Stimulated activated CD4-positive, alpha-beta T cell treated with anti-CD3 and anti-CD28 coated beads, Interleukin-4, amount 100 ng/mL, for 24 hours (primary cell): Measurements from ENCODE around the gene GPR18.

ENCODE experiments used
- DNase-seq: peaks from one replicate; pipeline ENCODE4 v3.0.0-alpha.2; 2020

Gene GPR18

DNA sequence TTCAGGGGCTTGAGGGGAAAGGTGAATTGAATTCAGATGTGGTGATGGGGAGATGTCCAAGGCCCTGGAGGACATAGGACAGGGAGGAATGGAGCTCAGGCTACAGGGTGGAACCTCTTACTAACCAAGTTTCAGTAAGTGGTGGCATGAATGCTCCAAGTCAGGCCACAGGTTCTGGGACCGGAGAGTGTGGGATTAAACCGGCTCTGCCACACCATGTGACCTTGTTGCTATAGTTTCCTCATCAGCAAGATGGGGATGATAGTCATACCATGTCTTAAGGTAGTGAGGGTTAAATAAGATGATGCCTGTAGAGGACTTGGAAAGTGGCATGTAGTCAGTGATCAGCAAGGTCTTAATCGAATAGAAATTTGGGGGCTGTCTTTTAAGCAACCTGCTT, 32.7 kb upstream of the GPR18 start:
- DNase-seq, result no peak

GRCh38 chr13:99289674-99290337, 31.6 kb upstream of the GPR18 start:
- peak; percentile 54 for DNase-seq

GRCh38 chr13:99289271-99289670, 31.1 kb upstream of the GPR18 start:
- DNase-seq, result no peak

- DNase-seq, result peak; percentile 69
Observed at GRCh38 chr13:99288089-99288488, 29.9 kb upstream of the GPR18 start.

GRCh38 chr13:99287551-99287950, 29.4 kb upstream of the GPR18 start:
- DNase-seq, result no peak

GRCh38 chr13:99285432-99286182, 27.4 kb upstream of the GPR18 start:
- DNase-seq, result no peak

GRCh38 chr13:99282264-99283231, 24.4 kb upstream of the GPR18 start:
- DNase-seq, result no peak

DNA sequence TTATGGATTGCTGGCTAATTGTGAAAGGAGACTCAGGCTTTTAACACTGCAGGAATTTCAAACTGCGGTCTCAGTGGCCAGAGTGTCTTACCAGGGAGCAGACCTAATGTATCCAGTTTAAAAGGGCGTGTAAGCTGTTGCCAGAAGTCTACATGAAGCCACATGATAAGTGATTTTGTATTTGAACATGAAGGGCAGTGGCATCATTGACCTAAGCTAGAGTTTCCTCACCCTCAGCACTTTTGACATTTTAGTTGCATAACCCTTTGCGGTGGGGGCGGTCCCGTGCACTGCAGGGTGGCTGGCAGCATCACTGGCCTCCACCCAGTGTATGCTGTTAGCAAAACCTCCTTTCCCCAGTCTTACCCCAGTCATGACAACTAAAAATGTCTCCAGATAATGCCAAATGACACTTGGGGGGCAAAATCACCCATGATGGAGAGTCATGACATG, 23.7 kb upstream of the GPR18 start:
- peak; percentile 53 for DNase-seq

DNA sequence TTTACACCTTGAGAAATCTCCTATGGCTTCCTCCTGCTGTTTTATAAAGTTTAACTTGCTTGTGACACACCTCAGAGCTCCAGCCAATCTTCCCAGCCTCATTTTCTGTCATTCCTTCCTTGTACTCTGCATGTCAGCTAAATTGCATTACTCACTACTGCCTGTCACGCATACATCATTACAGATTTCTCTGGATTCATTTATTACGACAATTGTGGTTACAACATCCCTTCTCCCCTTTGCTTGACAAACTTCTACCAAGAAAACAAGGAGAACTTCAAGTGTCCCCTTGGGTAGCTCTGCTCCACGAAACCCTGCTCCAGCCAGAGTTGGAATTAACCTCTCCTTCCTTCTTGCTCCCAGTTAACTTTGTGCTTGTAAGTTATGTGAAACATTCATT, 22.0 kb upstream of the GPR18 start:
- DNase-seq, result no peak

DNA sequence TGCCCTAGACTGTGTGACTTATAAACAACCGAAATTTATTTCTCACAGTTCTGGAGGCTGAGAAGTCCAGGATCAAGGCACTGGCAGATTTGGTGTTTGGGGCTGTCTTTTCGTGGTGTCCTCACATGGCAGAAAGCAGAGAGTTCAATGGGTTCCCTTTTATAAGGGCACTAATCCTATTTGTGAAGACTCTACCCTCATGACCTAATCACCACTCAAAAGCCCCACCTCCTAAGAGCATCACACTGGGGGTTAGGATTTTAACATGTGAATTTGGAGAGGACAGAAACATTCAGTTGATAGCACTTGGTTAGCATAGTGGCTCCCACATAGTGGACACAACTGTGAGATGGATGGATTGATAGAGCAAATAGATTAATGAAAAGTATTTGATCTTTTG, 21.5 kb upstream of the GPR18 start:
- no peak for DNase-seq

GRCh38 chr13:99278843-99279242, 20.7 kb upstream of the GPR18 start:
- no peak for DNase-seq

- no peak for DNase-seq
Observed at GRCh38 chr13:99278200-99278599, 20.0 kb upstream of the GPR18 start.

DNA sequence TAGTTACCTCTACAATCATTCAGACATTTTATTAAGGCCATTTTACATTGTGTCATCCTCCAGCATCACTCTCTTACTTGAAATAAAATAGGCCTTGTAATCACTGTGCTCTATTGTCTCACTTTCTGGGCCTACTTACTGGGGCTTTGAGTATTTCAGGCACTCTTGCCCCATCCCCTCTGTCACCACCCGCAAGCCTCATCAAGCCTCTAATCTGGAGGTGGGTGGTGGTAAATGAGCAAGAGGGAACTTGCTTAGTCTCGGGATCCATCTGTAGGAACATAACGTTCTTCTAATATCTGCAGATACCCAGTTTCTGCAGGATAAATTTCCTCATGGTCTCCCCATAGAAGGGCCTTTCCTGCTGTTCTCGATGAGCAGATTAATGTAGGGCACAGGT, 19.4 kb upstream of the GPR18 start:
- DNase-seq, result no peak

DNA sequence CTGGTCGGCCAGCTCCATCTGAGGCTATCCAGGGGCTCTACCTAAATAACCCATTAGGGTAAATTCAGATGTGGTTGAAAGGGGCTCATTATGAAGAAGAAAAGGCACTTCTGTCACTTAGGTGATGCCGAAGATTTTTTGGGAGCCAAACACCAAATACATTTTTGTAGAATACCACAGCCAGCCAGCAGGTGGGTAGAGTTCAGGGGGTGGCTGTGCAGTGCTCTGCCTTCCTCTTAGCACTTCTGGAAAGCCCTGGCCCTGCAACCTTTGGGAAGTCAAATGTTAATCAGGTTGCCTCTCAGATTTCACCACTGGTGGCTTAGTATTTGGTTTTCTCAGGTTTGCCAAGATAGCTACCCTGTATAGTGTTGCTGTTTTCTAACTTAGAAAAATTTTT, 18.5 kb upstream of the GPR18 start:
- no peak for DNase-seq

- no peak for DNase-seq
Observed at GRCh38 chr13:99275093-99275469, 16.9 kb upstream of the GPR18 start.

DNA sequence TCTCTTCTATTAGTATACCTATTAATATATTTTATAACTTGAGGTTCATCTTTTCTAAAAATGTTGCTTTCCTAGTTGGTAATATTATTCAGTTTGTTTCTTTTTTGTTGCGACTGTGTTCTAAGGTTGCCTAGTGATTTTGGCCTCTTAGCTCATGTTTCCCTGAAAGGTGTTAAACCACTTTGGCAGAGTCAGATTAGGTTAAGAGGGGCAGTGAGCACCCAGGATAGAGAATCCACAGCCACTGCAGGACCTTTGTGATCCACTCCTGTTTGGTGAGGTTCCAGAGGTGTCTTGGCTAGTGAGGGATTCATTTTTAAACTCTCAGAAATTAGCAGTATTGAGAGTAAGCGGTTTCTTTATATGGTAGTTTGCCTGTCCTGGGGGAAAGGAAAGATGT, 14.9 kb upstream of the GPR18 start:
- no peak for DNase-seq

GRCh38 chr13:99272481-99272880, 14.3 kb upstream of the GPR18 start:
- DNase-seq, result no peak

GRCh38 chr13:99271249-99271648, 13.1 kb upstream of the GPR18 start:
- no peak for DNase-seq

- DNase-seq, result no peak
Observed at GRCh38 chr13:99270518-99270917, 12.3 kb upstream of the GPR18 start.

GRCh38 chr13:99269627-99270241, 11.6 kb upstream of the GPR18 start:
- peak; percentile 35 for DNase-seq

DNA sequence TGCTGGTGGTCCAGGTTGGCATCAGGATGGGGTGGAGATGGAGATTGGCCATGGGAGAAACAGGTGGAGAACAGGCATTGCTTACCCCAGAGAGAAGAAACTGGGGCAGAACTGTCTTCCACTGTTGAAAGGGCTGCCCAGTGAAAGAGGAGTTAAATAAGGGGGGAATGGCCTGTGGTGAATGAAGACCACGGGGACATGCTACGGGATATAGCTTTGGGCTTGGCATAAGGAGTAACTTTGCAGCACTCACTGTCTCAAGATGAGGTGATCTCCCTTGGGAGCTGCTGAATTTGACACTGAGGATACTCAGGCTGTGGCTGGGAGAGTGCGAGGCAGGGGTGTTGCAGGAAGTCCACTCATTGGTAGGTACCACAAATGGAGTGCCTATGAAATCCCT, 10.6 kb upstream of the GPR18 start:
- no peak for DNase-seq

- DNase-seq, result no peak
Observed at GRCh38 chr13:99267927-99268326, 9.7 kb upstream of the GPR18 start.

DNA sequence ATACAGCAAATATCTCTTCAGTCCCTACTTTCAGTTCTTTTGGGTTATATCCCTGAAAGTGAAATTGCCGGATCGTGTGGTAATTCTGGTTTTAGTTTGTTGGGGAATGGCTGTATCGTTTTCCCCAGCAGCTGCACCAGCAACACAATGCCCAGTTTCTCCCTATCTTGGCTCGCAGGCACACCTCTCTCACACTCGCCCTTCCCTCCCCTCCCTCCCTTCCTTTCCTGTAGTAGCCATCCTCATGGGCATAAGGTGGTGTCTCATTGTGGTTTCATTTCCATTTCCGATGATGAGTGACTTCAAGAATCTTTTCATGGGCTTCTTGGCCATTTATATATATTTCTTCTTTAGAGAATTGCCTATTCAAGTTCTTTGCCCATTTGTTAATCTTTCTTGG, 8.6 kb upstream of the GPR18 start:
- DNase-seq, result no peak
